Activated T-helper 1 cell treated with anti-CD3 and anti-CD28 coated beads, Interleukin-12 subunit alpha, Interleukin-12 subunit beta, Interleukin-2, Interleukin-4 antibody, amounts not matched to agents 30 ng/mL and 10 ng/mL and 1 ng/mL, durations not matched to agents 14 hours and 24 hours and 36 hours (primary cell): ENCODE results near the gene POLDIP2. TPM values are rescaled to one million over a fixed set of nuclear protein-coding genes. Genes with fewer than 3 reads are reported as not detected.
"Not testable (repeated sequence)": the region's sequence is repeated elsewhere in the genome, so short reads cannot be mapped to it uniquely, and the experiment has no call there.

Source experiments
- DNase-seq: peaks from one replicate; pipeline ENCODE4 v3.0.0; 2021; ENCODE audit warnings: low spot score
- H3K27ac Mint-ChIP-seq: one replicate; pipeline ENCODE4 v1.8.0; 2021; ENCODE audit warnings: mild to moderate bottlenecking, mixed read lengths
- H3K27me3 Mint-ChIP-seq: one replicate; pipeline ENCODE4 v1.8.0; 2022; ENCODE audit warnings: mild to moderate bottlenecking, moderate library complexity, mixed read lengths; ENCODE audit not compliant: insufficient read depth
- H3K36me3 Mint-ChIP-seq: one replicate; pipeline ENCODE4 v1.8.0; 2021; ENCODE audit warnings: low read depth, mixed read lengths
- H3K4me1 Mint-ChIP-seq: one replicate; pipeline ENCODE4 v1.8.0; 2021; ENCODE audit warnings: low read depth, mixed read lengths
- H3K4me3 Mint-ChIP-seq: one replicate; pipeline ENCODE4 v1.8.0; 2021; ENCODE audit warnings: mild to moderate bottlenecking, moderate library complexity, mixed read lengths
- H3K9me3 Mint-ChIP-seq: one replicate; pipeline ENCODE4 v1.8.0; 2021; ENCODE audit warnings: mixed read lengths
- intact Hi-C: fragments of 100-400 bp; cut with micrococcal nuclease; formaldehyde crosslinking; loops from one replicate; pipeline ENCODE4 v1.15.1; 2024
- total RNA-seq: library from RNA; stranded (reverse); gene quantifications from 2 replicates; pipeline ENCODE4 v1.2.3, GENCODE V29; 2022

Gene POLDIP2
- total RNA-seq, 1 donor from 2014 or later, result 110 TPM

DNA sequence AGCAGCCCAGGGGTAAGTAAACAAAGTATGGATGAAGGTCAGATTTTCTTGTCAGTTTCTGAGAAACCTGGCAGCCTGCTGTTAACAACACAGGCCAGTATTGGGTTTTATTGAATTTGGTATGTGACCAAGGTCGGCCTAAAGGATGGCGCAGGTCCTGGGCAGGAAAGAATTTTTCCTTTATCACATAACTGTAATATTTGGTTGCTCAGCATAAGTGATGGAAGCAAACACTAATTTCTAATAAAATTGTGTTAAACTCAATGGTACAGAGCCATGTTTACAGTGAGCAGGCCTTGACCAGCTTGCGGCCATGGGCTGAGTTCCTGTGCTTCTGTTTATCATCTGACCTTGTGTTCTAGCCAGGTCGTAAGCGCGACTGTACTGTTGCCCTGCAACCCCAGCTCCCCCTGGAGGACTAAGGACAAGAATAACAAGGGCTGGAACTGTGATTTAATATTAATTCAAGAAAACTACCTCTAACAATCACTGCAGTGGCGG is 10.5 kb downstream of the POLDIP2 start:
- Mint-ChIP-seq H3K36me3 (peaks cover 56% of the 10 kb centered on the region), H3K4me1 (no peaks in the 10 kb centered on the region), H3K9me3 (no peaks in the 10 kb centered on the region), H3K27ac (no peak overlapping the region), H3K4me3 (no peak overlapping the region), H3K27me3 (no peaks in the 10 kb centered on the region)
- DNase-seq, result no peak
- intact Hi-C loops, result no loop called here

DNA sequence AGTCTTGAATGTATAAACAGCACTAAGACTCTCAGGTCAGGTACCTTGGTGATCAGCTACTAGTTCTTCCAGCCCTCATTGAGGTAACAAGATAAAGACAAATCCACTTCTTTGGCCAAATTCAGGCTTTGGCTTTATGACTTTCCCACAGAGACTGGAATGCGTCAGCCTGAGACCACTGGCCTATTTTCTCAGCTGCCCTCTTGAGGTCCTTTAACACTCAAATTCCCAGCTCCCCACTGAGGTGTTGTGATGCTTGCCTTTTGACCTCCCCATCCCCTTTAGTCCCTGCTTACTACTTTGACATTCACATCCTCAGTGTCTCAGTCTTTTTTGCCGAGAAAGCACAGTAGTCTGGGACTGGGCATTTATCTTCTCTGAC is 11.1 kb downstream of the POLDIP2 start:
- Mint-ChIP-seq H3K36me3 (peaks cover 50% of the 10 kb centered on the region), H3K27me3 (no peaks in the 10 kb centered on the region), H3K27ac (no peak overlapping the region), H3K9me3 (no peaks in the 10 kb centered on the region), H3K4me3 (no peak overlapping the region), H3K4me1 (no peaks in the 10 kb centered on the region)
- intact Hi-C loops, result no loop called here
- no peak for DNase-seq

DNA sequence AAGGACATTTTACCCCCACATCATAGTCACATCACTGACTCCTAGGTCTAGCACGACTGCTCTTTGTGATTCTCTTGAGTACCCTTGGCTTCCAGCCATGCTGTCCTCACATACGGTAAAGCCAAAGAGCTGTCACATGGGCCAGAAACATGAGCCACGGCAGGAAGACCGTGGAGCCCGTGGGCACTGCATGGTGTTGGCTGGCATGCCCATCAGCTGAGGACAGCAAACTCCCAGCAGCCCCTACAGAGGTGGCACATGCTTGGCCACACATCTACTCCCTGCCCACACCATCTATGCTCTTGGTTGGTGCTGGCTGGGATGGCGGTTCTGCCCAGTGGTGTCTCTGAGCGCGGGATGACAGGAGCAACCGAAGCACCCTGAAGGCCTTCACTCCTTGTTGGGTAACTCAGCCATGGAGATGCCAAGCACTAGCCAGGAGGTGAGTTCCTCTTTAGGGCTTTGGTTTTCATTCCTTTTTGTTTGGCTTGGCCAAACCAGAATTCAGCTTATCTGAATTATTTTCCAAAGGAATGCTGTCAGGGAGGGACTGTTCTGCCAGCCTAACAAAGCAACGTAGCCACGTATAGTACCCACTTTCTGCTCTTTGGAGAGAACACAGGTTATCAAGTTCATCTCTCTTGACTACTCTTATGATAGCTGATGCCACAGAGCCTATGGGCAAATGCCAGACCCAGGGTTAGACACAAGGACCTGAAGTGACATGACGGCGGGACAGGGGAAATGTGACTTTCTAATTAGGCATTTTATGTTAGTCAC is 11.7 kb downstream of the POLDIP2 start:
- Mint-ChIP-seq H3K27ac (no peak overlapping the region), H3K27me3 (no peaks in the 10 kb centered on the region), H3K4me3 (no peak overlapping the region), H3K9me3 (no peaks in the 10 kb centered on the region), H3K36me3 (peaks cover 46% of the 10 kb centered on the region), H3K4me1 (no peaks in the 10 kb centered on the region)
- intact Hi-C loops, result no loop called here
- DNase-seq, result no peak

DNA sequence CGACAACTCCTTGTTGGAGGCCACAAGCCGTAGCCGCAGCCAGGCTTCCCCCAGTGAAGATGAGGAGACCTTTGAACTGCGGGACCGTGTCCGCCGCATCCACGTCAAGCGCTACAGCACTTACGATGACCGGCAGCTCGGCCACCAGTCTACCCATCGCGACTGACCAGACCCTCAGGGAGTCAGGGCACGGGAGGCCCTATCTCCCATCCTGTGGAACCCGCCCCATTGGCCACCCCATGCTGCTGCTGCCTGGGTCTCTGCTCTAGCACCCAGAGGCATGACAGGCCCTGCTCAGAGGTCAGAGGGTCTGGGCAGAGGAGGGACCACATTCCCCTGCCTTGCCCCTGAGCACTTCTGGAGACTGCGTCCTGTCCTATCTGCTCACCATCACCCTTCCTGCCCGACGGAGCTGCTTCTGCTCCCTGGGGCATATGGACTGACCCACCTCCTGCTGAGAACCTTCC is 12.9 kb downstream of the POLDIP2 start:
- Mint-ChIP-seq H3K27ac (no peak overlapping the region), H3K9me3 (no peaks in the 10 kb centered on the region), H3K4me3 (no peak overlapping the region), H3K4me1 (no peaks in the 10 kb centered on the region), H3K36me3 (peaks cover 45% of the 10 kb centered on the region), H3K27me3 (no peaks in the 10 kb centered on the region)
- intact Hi-C loops, result no loop called here
- no peak for DNase-seq

DNA sequence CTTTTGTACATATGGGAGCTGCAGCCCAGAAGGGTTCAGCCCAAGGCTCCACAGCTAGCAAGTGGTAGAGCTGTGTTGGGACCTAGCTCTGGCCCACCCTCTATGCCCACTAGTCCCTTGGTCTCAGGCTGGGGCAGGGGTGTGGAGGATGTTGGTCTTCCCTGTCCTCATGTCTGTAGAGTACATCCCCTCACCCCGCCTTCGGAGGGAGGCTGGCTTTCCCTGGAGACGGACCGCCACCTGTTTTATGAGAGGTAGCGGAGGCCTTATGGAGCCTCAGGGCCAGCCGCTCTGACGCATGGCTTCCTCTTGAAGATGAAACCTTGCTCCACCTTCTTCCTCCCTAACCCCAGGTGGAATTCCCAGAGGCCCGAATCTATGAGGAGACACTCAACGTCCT is 13.3 kb downstream of the POLDIP2 start:
- H3K9me3 Mint-ChIP-seq, result no peaks in the 10 kb centered on the region
- intact Hi-C loops, result no loop called here
- no peak for DNase-seq
- H3K27me3 Mint-ChIP-seq, result no peaks in the 10 kb centered on the region
- H3K36me3 Mint-ChIP-seq, result peaks cover 48% of the 10 kb centered on the region
- no peaks in the 10 kb centered on the region for H3K4me1 Mint-ChIP-seq
- H3K27ac Mint-ChIP-seq, result no peak overlapping the region
- no peak overlapping the region for H3K4me3 Mint-ChIP-seq

DNA sequence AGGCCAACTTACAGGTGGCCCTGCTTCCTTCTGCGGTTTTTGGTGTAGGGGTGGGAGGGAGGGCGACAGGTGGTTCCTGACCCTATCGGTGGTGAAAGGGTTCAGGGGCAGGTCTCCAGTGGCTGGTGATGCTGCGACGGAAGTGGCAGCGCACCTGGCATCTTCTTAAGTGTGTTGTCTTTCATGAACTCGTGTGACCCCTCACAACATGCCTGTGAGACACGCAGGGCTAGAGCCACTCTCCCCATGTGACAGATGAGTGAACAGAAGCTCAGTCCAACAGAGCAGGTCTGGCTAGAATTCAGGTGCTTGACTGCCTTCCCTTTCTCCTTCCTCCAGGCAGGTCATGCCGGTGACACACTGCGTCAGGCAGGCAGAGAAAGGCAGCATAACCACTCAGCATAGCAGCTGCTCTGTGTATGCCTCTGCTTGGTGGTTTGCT is 13.8 kb downstream of the POLDIP2 start:
- H3K4me1 Mint-ChIP-seq, result peaks cover 2% of the 10 kb centered on the region
- H3K27ac Mint-ChIP-seq, result no peak overlapping the region
- H3K4me3 Mint-ChIP-seq, result no peak overlapping the region
- intact Hi-C loops, result no loop called here
- no peak for DNase-seq
- H3K27me3 Mint-ChIP-seq, result no peaks in the 10 kb centered on the region
- peaks cover 48% of the 10 kb centered on the region for H3K36me3 Mint-ChIP-seq
- no peaks in the 10 kb centered on the region for H3K9me3 Mint-ChIP-seq

DNA sequence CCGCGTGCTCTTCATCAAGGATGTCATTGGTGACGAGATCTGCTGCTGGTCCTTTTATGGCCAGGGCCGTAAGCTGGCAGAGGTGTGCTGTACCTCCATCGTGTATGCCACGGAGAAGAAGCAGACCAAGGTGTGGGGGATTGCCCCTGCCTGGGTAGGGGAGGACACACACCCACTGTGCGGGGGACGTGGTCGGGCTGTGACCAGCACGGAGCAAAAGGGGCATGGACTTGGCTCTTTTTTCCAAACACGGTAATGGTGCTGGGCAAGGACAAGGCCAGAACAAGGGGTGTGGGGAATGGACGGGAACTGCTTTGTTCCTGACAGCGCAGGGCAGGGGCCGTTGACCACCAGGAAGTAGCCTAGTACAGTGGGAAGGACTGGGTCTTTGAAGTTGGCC is 15.0 kb downstream of the POLDIP2 start:
- Mint-ChIP-seq H3K9me3 (no peaks in the 10 kb centered on the region), H3K4me1 (peaks cover 12% of the 10 kb centered on the region), H3K27me3 (no peaks in the 10 kb centered on the region), H3K27ac (no peak overlapping the region), H3K4me3 (no peak overlapping the region), H3K36me3 (peaks cover 45% of the 10 kb centered on the region)
- DNase-seq, result no peak
- intact Hi-C loops, result no loop called here

DNA sequence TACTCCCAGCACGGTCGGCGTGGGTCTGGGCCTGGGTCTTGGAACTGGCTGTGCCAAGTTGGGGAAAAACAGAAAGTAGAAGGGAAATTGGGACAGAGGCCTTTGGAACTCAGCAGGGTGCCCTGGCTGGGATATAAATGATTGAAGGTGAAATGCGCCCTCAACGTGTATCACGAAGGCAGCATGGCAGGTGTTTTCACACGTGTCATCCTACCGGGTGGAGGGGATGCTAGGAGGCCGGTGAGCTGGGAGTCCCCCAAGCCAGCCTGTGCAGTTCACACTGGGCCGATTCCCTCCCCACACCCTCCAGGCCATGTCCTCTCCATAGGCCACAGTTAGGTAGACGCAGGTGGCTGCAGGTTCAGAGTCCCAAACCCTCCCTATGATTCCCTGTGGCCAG is 15.8 kb downstream of the POLDIP2 start:
- Mint-ChIP-seq H3K9me3 (no peaks in the 10 kb centered on the region), H3K4me3 (no peak overlapping the region), H3K27me3 (no peaks in the 10 kb centered on the region), H3K36me3 (peaks cover 40% of the 10 kb centered on the region), H3K4me1 (peaks cover 20% of the 10 kb centered on the region), H3K27ac (no peak overlapping the region)
- intact Hi-C loops, result no loop called here
- DNase-seq, result no peak

DNA sequence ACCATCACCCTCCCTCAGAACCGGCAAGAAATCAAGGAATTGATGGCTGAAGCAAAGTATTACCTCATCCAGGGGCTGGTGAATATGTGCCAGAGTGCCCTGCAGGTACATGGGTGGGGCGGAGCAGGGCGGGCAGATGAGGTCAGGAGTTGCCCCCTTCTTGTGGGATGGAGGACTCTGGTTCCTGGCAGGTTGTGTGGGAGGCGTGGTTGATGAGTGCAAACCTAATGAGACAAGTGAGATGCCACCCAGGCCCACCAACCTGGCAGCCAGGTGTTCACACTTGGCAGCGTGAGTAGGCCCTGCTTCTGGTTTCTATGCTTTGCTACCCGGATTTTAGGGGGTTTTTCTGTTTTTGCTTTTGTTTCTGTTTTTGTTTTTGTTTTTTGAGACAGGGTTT is 17.0 kb downstream of the POLDIP2 start:
- Mint-ChIP-seq H3K4me3 (no peak overlapping the region), H3K27ac (no peak overlapping the region), H3K9me3 (no peaks in the 10 kb centered on the region), H3K36me3 (peaks cover 34% of the 10 kb centered on the region), H3K4me1 (peaks cover 25% of the 10 kb centered on the region), H3K27me3 (no peaks in the 10 kb centered on the region)
- DNase-seq, result no peak
- intact Hi-C loops, result no loop called here

DNA sequence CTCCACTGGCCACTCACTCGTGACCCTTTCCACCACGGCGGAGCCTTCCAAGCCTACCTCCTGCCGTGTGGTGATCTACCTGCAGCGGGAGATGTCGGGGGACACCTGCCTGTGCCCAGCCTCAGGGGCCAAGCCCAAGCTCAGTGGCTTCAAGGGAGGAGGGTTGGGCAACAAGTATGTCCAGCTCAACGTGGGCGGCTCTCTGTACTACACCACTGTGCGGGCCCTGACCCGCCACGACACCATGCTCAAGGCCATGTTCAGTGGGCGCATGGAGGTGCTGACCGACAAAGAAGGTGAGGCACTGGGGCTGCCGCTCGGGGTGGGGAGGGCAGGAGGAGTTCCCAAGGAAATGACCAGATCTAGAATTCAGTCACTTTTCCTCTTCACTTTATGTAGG is 17.9 kb downstream of the POLDIP2 start:
- Mint-ChIP-seq H3K27ac (no peak overlapping the region), H3K4me3 (no peak overlapping the region), H3K9me3 (no peaks in the 10 kb centered on the region), H3K4me1 (peaks cover 30% of the 10 kb centered on the region), H3K36me3 (peaks cover 31% of the 10 kb centered on the region), H3K27me3 (no peaks in the 10 kb centered on the region)
- no peak for DNase-seq
- intact Hi-C loops, result loop anchor here (5.0 kb wide), 2 partner anchors 68 to 258 kb away; partner anchors contain the start of genes SLC46A1 and SPAG5

DNA sequence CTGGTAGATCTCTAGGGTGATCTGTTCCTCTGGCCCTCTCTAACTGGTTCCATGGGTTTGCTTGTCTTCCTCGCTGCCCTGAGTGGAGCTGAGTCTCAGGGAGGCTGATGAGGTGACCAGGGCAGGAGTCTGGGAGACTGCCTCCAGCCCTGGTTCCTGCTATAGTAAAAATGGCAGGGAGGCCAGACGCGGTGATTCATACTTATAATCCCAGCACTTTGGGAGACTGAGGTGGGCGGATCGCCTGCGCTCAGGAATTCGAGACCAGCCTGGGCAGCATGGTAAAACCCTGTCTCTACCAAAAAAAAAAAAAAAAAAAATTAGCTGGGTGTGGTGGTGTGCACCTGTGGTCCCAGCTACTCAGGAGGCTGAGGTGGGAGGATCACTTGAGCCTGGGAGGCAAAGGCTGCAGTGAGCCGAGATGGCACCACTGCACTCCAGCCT is 18.5 kb downstream of the POLDIP2 start:
- not testable (repeated sequence) for H3K27ac Mint-ChIP-seq, DNase-seq, H3K9me3 Mint-ChIP-seq, H3K4me3 Mint-ChIP-seq, H3K27me3 Mint-ChIP-seq
- intact Hi-C loops, result loop anchor here (5.0 kb wide), 2 partner anchors 69 to 259 kb away; partner anchors contain the start of genes SLC46A1 and SPAG5
- Mint-ChIP-seq H3K4me1 (peaks cover 37% of the 10 kb centered on the region), H3K36me3 (peaks cover 24% of the 10 kb centered on the region)

DNA sequence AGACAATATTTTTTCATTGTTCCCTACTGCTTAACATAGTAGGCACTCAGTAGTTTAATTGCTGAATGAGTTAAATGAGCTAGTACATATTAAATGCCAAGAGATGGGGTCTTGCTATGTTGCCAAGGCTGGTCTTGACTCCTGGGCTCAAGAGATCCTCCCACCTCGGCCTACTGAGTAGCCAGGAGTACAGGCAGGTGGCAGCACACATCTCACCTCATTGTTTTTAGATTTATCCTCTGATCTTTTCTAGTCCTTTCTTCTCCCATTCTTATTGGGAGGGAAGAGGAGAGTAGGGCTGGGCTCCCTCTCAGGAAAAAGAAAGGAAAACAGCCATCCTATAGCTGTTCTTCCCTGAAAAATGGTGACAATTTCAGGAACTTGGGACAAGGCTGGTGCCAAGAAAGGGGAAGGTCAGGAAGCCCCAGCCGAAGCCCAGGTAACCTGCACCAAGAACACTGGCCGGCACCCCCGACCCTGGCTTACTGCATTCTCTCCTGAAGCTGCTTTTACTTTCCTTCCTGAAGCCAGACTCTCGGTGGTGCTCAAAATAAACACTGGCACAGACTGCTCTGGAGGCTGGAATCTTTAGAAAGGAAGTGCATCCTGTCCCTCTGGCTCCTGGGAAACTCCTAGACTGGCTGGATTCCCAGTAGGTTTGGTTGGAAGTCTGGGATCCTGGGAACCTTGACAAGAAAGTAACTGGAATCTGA is 19.1 kb downstream of the POLDIP2 start:
- no peaks in the 10 kb centered on the region for H3K27me3 Mint-ChIP-seq
- DNase-seq, result no peak
- H3K9me3 Mint-ChIP-seq, result no peaks in the 10 kb centered on the region
- peak overlapping the region; percentile 4 for H3K27ac Mint-ChIP-seq
- H3K4me3 Mint-ChIP-seq, result no peak overlapping the region
- H3K36me3 Mint-ChIP-seq, result peaks cover 24% of the 10 kb centered on the region
- intact Hi-C loops, result loop anchor here (5.0 kb wide), 2 partner anchors 69 to 259 kb away; partner anchors contain the start of genes SLC46A1 and SPAG5
- H3K4me1 Mint-ChIP-seq, result peaks cover 39% of the 10 kb centered on the region
